HT1080 (cell line): ENCODE data around the gene TLR2. TPM values are rescaled to one million over a fixed set of nuclear protein-coding genes. Genes with fewer than 3 reads are reported as not detected.
"Not testable (repeated sequence)": the region's sequence is repeated elsewhere in the genome, so short reads cannot be mapped to it uniquely, and the experiment has no call there.

ENCODE experiments used
- DNase-seq: peaks from one replicate; pipeline ENCODE4 v3.0.0-alpha.2; 2015; ENCODE audit warnings: low read depth
- total RNA-seq: library from RNA; depleted of rRNA; stranded (reverse); fragments of >200 nt; shearing (Covaris generic); gene quantifications from 2 replicates; pipeline ENCODE4 v1.2.3, GENCODE V29; 2014

TLR2 gene
- total RNA-seq, 1 experiment from 2014 or later = not detected

GRCh38 chr4:153655928-153656327, 28.2 kb upstream of the TLR2 start:
- DNase-seq = no peak

GRCh38 chr4:153661215-153661822, 22.8 kb upstream of the TLR2 start:
- peak; percentile 15 for DNase-seq

GRCh38 chr4:153661908-153662307, 22.2 kb upstream of the TLR2 start:
- no peak for DNase-seq

- no peak for DNase-seq
These were observed 20.4 kb upstream of the TLR2 start for GRCh38 chr4:153663667-153664066.

GRCh38 chr4:153666505-153666904, 17.6 kb upstream of the TLR2 start:
- not testable (repeated sequence) for DNase-seq

GRCh38 chr4:153668647-153669046, 15.4 kb upstream of the TLR2 start:
- DNase-seq = no peak

GRCh38 chr4:153669838-153670237, 14.2 kb upstream of the TLR2 start:
- no peak for DNase-seq

GRCh38 chr4:153676486-153676885, 7.6 kb upstream of the TLR2 start:
- peak; percentile 48 for DNase-seq

- DNase-seq = peak; percentile 87
These were observed 7.1 kb upstream of the TLR2 start for GRCh38 chr4:153676984-153677383.

GRCh38 chr4:153679486-153679885, 4.6 kb upstream of the TLR2 start:
- DNase-seq = no peak

- DNase-seq = no peak
These were observed 308 bp upstream of the TLR2 start for GRCh38 chr4:153683763-153684181.

- DNase-seq = no peak
These were observed 891 bp downstream of the TLR2 start for GRCh38 chr4:153684971-153685371.

- DNase-seq = no peak
These were observed 20.4 kb downstream of the TLR2 start for GRCh38 chr4:153704522-153704921.

- DNase-seq = no peak
These were observed 21.8 kb downstream of the TLR2 start for GRCh38 chr4:153705743-153706468.

GRCh38 chr4:153706519-153706918, 22.4 kb downstream of the TLR2 start:
- DNase-seq = no peak

GRCh38 chr4:153710681-153711080, 26.6 kb downstream of the TLR2 start:
- no peak for DNase-seq

- DNase-seq = peak; percentile 7
These were observed 30.0 kb downstream of the TLR2 start for GRCh38 chr4:153713866-153714646.

GRCh38 chr4:153722036-153722435, 38.0 kb downstream of the TLR2 start:
- no peak for DNase-seq

- no peak for DNase-seq
These were observed 40.5 kb downstream of the TLR2 start for GRCh38 chr4:153724606-153725005.

GRCh38 chr4:153725136-153725830, 41.2 kb downstream of the TLR2 start:
- no peak for DNase-seq

GRCh38 chr4:153725831-153726154, 41.7 kb downstream of the TLR2 start:
- DNase-seq = no peak

GRCh38 chr4:153728151-153728550, 44.1 kb downstream of the TLR2 start:
- no peak for DNase-seq
